HTR-8/SVneo (cell line): ENCODE results near the gene DBF4.
"Not testable (repeated sequence)": the region's sequence is repeated elsewhere in the genome, so short reads cannot be mapped to it uniquely, and the experiment has no call there.

Source experiments
- DNase-seq: peaks from one replicate; pipeline ENCODE4 v3.0.0; 2011; ENCODE audit warnings: low spot score, mixed read lengths; ENCODE audit not compliant: insufficient read length
- FAIRE-seq: peaks from 2 replicates; lab custom pipeline; 2011; peaks lifted over from hg19 to GRCh38; lab: Jason Lieb, UNC

Gene DBF4

GRCh38 chr7:87876040-87876868 lies at the start of gene DBF4, which contains the start of gene SLC25A40:
TSS of gene DBF4 (plus strand) at chr7:87876493. CDS start at chr7:87876733, 240 bp downstream.
TSS of gene SLC25A40 (minus strand) at chr7:87876360. CDS start at chr7:87858727, 17,633 bp downstream.
- DNase-seq: peak; percentile 67
- FAIRE-seq: peak; percentile 46

- not testable (repeated sequence) for FAIRE-seq, DNase-seq
These were observed 47.9 kb upstream of the DBF4 start for GRCh38 chr7:87828383-87828782.

GRCh38 chr7:87831097-87831496 lies 45.2 kb upstream of the DBF4 start:
- no peak for DNase-seq
- FAIRE-seq: no peak

- DNase-seq (no peak), FAIRE-seq (no peak)
These were observed 43.2 kb upstream of the DBF4 start for GRCh38 chr7:87833130-87833529.

GRCh38 chr7:87837597-87837996 lies 38.7 kb upstream of the DBF4 start:
- no peak for DNase-seq
- no peak for FAIRE-seq

- DNase-seq (no peak), FAIRE-seq (no peak)
These were observed 25.3 kb upstream of the DBF4 start for GRCh38 chr7:87850836-87851593.

- FAIRE-seq (no peak), DNase-seq (no peak)
These were observed 24.0 kb upstream of the DBF4 start for GRCh38 chr7:87852306-87852705.

GRCh38 chr7:87853237-87853864 lies 22.9 kb upstream of the DBF4 start:
- FAIRE-seq (no peak), DNase-seq (no peak)

- FAIRE-seq (no peak), DNase-seq (no peak)
These were observed 17.7 kb upstream of the DBF4 start for GRCh38 chr7:87858417-87859100.

- FAIRE-seq: no peak
- no peak for DNase-seq
These were observed 10.2 kb upstream of the DBF4 start for GRCh38 chr7:87866089-87866488.

GRCh38 chr7:87866533-87866932 lies 9.8 kb upstream of the DBF4 start:
- DNase-seq, FAIRE-seq: not testable (repeated sequence)

GRCh38 chr7:87870471-87870870 lies 5.8 kb upstream of the DBF4 start:
- no peak for DNase-seq
- no peak for FAIRE-seq

- FAIRE-seq (no peak), DNase-seq (no peak)
These were observed 3.9 kb upstream of the DBF4 start for GRCh38 chr7:87872346-87872745.

GRCh38 chr7:87873328-87873727 lies 3.0 kb upstream of the DBF4 start:
- FAIRE-seq, DNase-seq: not testable (repeated sequence)

GRCh38 chr7:87874066-87874465 lies 2.2 kb upstream of the DBF4 start:
- DNase-seq (no peak), FAIRE-seq (no peak)

- FAIRE-seq (no peak), DNase-seq (no peak)
These were observed 898 bp upstream of the DBF4 start for GRCh38 chr7:87875151-87876039.

GRCh38 chr7:87876869-87877234 lies 559 bp downstream of the DBF4 start:
- FAIRE-seq (no peak), DNase-seq (no peak)

- DNase-seq: no peak
- FAIRE-seq: no peak
These were observed 1.2 kb downstream of the DBF4 start for GRCh38 chr7:87877366-87878040.
